ENCODE results near the gene LYST.

The LYST gene

DNA sequence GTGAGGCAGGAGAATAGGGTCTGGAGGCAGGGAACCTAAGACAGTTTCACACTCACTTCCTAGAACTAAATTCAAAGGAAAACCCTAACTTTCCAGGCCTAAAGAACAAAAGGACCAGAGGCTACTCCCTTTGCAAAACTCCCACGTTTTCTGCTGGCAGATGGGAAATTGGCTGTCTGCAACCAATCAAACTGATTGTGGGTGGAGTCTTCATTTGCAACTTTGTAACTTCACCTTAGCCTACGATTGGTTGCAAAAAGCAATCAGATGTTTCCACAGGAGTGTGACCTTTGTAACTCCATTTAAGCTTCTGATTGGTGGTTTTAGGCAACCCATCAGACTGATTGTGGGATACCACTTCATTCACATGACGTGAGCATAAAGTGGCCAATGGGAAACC is 197.4 kb downstream of the LYST start:
- TF ChIP-seq, protein P1, sequence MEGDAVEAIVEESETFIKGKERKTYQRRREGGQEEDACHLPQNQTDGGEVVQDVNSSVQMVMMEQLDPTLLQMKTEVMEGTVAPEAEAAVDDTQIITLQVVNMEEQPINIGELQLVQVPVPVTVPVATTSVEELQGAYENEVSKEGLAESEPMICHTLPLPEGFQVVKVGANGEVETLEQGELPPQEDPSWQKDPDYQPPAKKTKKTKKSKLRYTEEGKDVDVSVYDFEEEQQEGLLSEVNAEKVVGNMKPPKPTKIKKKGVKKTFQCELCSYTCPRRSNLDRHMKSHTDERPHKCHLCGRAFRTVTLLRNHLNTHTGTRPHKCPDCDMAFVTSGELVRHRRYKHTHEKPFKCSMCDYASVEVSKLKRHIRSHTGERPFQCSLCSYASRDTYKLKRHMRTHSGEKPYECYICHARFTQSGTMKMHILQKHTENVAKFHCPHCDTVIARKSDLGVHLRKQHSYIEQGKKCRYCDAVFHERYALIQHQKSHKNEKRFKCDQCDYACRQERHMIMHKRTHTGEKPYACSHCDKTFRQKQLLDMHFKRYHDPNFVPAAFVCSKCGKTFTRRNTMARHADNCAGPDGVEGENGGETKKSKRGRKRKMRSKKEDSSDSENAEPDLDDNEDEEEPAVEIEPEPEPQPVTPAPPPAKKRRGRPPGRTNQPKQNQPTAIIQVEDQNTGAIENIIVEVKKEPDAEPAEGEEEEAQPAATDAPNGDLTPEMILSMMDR (conservative IDR thresholded peaks at IDR 0.05; ENCODE audit: control insufficient read depth, insufficient read depth, low read depth, low read length), result no peak
- no peak overlapping the region for H3K4me3 ChIP-seq (ENCODE audit: control insufficient read depth, low read depth, low read length)
- DNase-seq (ENCODE audit: low read depth), result no peak

DNA sequence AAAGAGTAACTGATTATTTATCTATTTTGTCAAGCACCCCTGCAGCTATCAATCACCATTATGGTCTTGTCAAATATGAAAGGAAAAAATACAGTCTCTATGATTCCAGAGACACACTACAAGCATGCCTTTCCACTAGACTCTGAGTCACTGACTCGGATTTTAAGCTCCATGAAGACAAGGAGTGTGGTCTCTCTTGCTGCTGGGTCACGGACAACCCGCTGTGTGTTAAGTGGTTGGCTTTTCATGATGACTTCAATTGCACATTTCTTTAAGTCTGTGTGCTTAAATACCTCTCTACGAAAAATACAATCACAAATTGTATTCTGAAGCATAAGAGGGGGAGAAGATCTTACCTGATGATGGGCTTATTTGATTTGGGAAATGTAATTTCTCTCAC is 203.1 kb downstream of the LYST start:
- no peak for DNase-seq (ENCODE audit: low read depth)
- no peak overlapping the region for H3K4me3 ChIP-seq (ENCODE audit: control insufficient read depth, low read depth, low read length)
- TF ChIP-seq, protein P1 (conservative IDR thresholded peaks at IDR 0.05; ENCODE audit: control insufficient read depth, insufficient read depth, low read depth, low read length), result no peak

DNA sequence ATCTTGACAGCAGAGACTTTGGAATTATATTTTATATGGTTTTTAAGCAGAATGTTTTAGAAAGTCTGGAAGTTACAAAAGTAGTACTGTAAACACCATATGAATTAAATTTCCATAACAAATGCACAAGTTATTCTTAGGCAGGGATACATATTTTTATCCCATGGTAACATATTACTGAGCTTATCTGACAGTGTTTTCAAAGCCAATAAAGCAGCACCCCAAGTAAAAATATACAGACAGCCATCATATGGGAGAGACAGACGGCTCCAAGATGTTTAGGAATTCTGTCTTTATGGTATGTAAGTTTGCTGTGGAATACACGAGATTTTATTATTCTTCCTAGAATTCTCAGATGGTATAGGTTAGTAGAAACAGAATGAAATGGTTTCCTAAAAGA is 205.1 kb downstream of the LYST start:
- no peak overlapping the region for H3K4me3 ChIP-seq (ENCODE audit: control insufficient read depth, low read depth, low read length)
- no peak for DNase-seq (ENCODE audit: low read depth)
- TF ChIP-seq, protein P1 (conservative IDR thresholded peaks at IDR 0.05; ENCODE audit: control insufficient read depth, insufficient read depth, low read depth, low read length), result no peak

DNA sequence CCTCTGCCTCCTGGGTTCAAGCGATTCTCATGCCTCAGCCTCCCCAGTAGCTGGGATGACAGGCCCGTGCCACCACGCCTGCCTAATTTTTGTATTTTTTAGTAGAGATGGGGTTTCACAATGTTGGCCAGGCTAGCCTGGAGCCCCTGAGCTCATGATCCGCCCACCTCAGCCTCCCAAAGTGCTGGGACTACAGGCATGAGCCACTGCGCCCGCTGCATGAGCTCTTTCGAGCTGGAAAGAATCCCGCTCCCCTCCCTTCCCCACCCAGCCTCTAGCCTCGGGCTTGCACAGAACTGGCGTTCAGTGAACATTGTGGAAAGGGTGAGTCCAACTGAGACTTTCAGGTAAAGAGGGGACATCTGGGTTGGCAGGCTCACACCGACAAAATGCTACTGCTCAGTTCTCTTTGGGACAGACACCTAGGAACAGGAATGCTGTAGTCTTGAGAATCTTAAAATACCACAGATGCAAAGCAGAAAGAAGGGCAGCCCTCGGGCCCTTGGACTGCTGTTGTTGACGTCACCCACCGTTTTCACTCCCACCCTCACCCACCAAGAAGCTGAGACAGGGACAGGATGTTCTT is 207.4 kb downstream of the LYST start:
- TF ChIP-seq, protein P1 (conservative IDR thresholded peaks at IDR 0.05; ENCODE audit: control insufficient read depth, insufficient read depth, low read depth, low read length), result no peak
- H3K4me3 ChIP-seq (ENCODE audit: control insufficient read depth, low read depth, low read length), result no peak overlapping the region
- no peak for DNase-seq (ENCODE audit: low read depth)

DNA sequence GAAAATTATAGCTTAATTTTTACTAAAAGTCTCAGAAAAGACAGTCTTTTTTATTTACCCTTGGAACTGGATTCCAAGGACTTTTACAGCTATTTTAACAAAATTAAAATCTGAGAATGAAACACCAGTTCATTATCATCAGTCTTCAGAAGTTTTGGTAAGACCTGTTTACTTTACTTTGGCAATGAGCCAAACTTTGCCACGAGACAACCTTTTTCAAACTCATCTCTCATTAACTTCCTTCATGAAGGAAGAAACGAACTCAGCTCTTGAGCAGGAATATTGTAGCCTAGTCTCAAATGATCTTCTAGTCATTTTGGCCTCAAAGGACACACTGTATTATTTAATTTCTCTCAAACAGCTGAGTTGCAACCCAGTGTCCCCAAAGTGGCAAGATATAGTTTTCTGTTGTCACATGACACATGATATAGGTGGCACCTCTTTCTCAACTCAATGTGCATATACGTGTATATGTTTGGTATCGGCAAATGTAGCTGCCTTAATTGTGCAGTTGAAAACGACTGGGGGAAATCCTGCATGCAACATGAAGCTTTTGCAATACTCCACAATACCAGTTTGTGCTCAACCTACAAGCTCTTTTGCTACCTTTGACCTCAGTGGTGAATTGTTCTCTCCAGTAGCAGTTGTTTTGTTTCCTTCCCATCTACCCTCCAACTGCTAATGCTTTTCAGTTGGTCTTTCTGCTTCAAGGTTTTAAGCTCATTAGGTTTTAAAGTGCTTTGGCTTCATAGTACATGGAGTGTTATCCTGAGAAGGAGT is 208.8 kb downstream of the LYST start:
- no peak for DNase-seq (ENCODE audit: low read depth)
- no peak overlapping the region for H3K4me3 ChIP-seq (ENCODE audit: control insufficient read depth, low read depth, low read length)
- TF ChIP-seq, protein P1 (conservative IDR thresholded peaks at IDR 0.05; ENCODE audit: control insufficient read depth, insufficient read depth, low read depth, low read length), result no peak

DNA sequence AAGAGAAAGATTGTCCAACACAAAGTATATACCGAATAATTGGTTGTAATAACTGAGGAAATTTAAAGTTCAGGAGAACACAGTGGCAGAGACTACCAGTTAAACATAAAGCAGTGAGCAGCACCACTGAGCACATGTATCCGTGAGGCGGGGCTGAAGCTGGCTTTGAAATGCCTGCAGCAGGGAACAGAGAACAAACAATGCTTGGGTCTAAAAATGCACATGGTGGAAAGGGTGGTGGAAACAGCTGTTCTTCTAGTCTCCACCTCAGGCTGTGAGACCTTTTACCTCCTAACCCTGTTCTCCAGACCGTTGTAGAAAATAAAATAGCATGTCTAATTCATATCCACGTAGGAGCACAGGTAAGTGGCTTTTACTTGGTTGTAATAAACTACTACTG is 209.4 kb downstream of the LYST start:
- DNase-seq (ENCODE audit: low read depth), result no peak
- no peak overlapping the region for H3K4me3 ChIP-seq (ENCODE audit: control insufficient read depth, low read depth, low read length)
- TF ChIP-seq, protein P1 (conservative IDR thresholded peaks at IDR 0.05; ENCODE audit: control insufficient read depth, insufficient read depth, low read depth, low read length), result no peak

All from fibroblast of mammary gland (primary cell).